Stimulated activated CD4-positive, alpha-beta T cell treated with anti-CD3 and anti-CD28 coated beads, Interleukin-15, amount 100 ng/mL, for 1 hour (primary cell): ENCODE data around the gene NUMA1.

Source experiments
- DNase-seq, 2 donors: peaks; one replicate each; pipeline ENCODE4 v3.0.0-alpha.2; 2020; ENCODE audit warnings: low read depth in 1 of 2, low spot score in 1 of 2

Gene NUMA1

DNA sequence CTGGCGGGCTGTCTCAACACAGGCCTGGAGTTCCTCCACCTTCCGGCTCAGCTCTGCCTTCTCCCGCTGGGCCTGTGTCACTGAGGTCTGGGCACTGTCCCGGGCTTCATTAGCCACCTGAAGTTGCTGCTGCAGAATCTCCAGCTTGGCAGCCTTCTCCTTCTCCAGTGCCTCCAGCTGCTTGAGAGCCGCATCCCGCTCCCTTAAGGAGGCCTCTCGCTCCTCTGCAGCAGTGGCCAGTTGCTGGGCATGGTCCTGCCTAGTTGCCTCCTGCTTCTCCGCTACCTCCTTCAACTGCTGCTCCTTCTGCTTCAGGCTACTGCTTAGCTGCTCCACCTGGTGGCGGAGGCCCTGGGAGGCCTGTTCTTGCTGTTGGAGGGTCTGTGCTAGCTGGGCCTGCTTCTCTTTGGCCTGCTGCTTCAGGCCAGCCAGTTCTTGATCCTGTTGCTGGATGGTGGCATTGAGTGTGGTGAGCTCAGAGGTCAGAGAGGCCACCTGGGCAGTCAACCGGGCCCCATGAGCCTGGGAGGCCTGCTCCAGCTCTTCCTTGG, 64.8 kb downstream of the NUMA1 start:
- no peak for DNase-seq

DNA sequence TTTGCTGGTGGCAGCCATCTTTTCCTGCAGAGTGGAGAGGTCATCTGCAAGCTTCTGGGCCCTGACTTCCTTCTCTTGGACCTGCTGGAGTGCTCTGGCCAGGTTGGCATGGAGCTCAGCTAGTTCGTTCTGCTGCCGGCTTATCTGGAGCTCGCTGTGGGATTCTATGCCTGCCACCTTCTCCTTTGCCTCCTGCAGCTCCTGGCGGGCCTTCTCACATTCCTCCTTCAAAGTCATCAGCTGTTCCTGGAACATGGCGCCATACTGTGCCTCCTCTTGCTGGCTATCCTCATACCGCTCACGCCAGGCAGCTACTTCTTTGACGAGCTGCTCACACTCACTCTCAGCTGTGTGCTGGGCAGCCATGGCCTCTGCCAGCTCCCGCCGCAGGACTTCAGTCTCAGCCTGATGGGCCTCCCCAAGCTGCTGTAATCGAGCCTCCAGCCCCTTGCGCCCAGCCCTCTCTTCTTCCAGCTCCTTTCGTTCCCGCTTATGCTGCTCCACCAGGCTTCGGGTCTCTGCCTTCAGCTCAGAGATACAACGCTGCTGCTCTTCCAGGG, 65.5 kb downstream of the NUMA1 start:
- DNase-seq, result no peak

- no peak for DNase-seq
Observed at GRCh38 chr11:72013765-72014711, 66.3 kb downstream of the NUMA1 start.

DNA sequence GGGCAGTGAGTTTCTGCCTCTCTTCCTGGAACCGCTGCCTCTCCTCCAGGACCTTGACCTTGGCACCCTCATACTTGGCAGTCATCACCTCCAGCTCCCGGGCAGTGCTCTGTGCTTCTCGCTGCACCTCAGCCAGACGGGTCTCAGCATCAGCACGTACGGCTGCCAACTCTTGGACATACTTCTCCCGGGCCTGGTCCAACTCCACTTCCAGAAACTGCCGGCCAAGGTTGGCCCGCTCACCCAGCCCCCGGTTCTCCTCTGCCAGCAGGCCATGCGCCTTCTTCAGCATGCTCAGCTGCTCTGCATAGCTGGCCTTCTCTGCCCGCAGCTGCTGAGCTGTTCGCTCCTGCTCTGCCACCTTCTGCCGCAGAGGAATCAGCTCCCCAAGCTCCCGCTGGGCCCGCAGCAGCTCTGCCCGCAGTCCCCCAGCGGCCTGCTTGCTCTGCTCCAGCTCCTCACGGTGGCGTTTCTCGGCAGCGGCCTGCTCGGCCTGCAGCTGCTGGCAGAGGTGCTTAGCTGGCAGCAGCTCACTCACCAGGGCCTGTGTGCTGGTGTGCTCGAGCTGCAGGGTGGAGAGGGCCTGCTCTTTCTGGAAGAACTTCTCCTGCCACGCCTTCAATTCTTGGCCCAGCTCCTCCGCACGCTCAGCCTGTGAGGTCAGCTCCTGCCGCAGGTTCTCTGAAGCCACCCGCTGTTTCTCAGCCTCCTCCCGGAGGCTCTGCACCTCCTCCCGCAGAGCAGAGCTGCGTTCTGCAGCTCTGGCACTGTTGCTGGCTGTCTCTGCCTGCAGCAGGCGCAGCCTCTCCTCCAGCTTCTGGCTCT, 67.2 kb downstream of the NUMA1 start:
- no peak for DNase-seq

- no peak for DNase-seq
Observed at GRCh38 chr11:72012091-72012630, 68.2 kb downstream of the NUMA1 start.

DNA sequence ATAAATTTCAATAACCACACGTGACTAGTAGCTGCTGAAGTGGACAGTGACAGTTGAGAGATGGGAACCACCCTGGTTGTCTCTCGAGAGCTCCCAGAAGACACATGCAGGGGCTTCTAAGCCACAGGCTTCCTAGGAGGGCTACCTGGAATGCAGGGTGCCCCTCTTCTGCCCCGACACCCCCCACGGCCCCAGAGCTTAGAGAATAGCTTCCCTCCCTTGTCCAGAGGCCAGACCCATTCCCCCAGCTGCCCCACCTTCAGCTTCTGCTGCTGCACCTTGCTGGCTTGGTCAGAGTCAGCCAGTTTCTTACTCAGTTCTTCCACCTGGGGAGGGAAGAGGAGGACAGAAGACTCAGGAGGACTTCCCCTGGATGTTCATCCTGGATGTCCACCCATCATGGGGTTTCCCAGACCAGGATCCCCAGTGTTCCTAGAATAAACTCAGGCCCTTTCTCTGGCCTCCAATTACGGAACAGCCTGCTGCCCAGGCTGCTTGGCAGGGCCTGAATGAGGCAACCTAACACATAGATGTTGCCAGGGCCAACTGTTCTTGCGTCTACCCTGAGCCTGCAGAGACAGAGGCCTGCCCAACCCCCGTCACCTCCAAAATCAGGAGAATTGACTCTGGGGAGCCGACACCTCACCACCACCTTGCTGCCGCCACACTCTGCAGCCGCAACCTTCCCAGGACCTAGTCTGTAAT, 69.7 kb downstream of the NUMA1 start:
- DNase-seq, result no peak

DNA sequence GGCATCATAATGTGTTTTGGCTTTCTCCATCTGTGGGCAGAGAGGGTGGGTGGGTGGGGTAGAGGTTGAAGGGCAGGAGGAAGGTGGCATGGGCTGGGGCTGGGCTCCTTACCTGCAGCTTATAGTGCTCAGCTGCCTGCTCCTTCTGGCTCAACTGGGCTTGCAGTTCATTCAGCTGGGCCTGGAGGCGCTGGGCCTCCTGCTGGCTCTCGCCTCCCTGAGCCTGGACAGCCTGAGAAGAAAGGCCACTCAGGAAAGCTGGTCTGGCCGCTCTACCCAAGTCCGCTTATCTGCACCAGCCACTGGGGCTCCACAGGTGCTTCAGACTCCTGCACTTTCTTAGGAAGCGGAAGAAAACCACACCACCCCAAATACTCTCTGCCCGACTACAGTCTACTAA, 71.2 kb downstream of the NUMA1 start:
- no peak for DNase-seq

DNA sequence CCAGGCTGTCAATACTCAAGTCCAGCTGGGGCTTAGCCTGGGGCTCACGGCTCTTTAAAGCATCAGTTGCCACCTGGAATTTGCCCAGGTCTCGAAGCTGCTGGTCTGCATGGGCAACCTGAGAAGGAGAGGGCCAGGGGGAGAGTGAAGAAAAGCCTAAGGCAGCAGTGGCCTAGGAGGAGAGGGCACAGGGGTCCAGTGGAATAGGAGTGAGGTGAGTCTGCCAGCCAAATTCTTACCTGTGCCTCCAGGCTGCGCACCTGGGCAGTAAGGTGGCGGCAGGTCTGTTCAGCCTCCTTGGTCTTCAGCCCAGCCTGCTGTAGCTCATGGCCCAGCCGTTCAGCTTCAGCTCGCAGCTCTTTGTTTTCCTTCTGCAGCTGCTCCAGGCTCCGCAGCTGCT, 71.6 kb downstream of the NUMA1 start:
- DNase-seq, result no peak

DNA sequence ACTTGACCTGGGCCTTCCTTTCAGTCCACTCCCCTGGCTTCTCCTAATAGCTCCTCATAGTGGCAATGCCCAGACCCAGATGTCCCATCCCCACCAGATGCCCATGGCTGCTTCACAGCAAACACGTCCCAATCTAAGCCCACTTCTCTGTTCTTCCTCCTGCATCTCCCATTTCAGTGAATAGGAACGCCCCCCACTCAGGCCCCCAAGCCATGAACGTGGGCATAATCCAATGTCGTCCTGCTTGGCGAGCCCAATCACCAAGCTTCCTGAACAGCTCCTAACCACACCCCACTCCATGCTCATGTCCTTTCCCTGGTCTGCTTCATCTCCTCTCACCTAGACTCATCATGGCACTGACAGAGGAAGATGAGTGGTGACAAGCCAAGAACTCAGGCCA, 72.8 kb downstream of the NUMA1 start:
- no peak for DNase-seq

DNA sequence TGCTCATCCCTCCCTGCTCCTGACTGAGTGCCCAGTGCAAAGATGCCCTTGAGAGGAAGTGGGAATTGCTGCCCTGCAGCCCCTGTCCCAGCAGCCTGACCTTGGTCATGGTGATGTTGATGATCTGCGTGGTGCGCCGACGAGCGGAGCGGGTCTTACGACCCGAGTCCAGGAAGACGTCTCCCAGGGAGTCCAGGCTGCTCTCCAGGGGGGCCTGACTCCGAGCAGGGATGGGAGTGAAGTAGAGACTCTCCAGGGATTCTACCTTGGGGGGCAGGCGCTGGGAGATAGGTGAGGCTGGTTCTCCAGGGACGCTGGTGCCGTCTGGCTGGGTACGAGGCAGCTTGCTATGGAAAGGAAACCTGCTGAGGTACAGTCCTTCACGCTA, 73.3 kb downstream of the NUMA1 start:
- DNase-seq, result no peak

- DNase-seq, result no peak
Observed at GRCh38 chr11:72006309-72007088, 73.8 kb downstream of the NUMA1 start.

DNA sequence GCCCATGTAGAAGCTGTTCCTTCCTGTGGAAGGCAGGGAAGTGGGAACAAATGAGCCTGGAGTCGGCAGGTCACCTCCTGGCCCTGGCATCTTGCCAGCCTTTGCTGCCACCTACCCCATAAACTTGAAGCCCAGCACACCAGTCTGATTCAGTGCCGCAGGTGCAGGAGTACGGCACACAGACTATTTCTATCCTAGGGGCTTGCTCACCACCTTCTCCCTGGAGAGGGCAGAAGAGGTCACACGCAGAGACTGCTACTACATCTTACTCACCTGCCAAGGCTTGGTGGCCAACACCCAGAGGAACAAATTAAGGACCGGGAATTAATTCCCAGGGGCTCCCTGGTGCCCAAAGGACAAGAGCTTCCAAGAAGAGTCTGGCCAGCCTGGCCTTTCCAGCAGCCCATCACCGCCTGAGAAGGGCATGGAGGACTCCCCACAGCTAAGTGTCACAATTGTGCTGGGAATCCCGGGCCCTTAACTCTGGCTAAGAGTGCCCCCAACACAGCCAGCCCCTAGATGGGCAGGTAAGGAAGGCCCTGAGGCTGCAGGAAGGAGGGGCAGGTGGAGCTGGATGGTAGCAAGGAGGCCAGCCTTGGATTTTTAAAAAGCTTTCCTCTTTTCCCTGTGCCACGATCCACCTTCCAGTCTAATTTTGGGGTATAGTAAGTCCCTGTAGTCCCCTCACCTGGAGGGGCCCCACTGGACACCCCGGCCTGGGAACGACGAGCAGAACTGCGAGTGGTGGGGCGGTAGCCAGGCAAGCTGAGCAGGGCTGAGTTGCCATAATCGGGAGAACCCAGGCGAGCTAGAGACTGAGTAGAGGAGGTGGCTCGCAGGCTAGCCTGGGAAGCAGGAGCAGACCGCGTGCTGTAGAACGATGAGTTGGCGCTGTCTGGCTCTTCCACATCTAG, 74.7 kb downstream of the NUMA1 start:
- no peak for DNase-seq

DNA sequence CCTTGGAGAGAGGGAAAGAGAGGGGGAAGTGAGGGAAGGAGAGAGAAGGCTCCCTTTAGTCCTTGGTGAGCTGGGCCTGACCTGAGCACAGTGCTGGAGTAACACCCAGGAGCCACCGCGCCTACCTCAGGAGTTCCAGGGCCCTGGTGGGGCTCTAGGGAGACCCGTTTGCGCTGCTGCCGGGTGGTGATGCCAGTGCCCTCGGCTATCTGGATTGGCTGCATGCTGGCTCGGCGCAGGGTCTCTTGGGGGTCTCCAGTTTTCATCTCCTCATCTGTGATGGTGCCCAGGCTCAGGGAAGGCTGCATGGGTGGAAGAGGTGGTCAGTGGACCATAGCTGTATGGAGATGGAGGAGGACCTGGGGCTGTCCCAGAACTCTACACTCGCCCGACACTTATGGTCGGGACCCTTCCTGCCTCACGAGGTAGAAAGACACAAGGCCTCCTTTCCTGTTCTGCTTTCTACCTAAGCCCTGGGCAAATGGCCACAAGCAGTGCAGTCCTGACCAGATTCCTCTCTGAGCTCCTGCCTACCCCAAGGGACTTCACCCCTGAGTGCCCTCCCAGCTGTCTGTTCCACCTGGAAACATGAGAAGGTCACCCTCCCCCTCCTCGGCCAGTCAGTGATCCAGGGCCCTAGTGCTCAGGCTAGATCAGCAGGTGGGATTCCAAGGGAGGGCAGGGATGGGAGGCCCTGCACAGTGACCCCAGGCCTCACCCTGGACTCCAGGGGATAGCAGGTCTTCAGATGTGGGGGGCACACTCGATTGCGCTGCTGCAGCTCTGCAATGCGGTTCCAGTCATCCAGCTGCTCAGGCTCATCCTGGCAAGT, 75.6 kb downstream of the NUMA1 start:
- no peak for DNase-seq

DNA sequence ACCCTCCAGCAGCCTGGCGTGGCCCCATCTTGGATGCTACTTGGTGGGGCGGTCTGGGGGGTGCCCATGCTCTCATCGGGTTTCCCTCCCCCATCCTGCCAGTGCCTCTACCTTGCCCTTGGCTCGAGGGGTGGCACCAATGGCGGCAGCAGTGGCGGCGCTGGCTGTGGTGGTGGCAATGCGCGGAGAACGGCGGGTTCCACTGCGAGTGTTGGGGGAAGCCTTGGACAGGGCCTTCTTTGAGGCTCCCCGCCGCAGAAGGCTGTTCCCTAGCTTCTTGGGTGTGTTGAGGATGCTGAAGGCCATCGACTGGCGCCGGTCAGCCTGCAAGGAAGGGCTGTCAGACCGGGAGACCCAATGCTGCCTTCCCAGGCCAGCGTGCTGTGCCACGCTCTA, 76.6 kb downstream of the NUMA1 start:
- no peak for DNase-seq

DNA sequence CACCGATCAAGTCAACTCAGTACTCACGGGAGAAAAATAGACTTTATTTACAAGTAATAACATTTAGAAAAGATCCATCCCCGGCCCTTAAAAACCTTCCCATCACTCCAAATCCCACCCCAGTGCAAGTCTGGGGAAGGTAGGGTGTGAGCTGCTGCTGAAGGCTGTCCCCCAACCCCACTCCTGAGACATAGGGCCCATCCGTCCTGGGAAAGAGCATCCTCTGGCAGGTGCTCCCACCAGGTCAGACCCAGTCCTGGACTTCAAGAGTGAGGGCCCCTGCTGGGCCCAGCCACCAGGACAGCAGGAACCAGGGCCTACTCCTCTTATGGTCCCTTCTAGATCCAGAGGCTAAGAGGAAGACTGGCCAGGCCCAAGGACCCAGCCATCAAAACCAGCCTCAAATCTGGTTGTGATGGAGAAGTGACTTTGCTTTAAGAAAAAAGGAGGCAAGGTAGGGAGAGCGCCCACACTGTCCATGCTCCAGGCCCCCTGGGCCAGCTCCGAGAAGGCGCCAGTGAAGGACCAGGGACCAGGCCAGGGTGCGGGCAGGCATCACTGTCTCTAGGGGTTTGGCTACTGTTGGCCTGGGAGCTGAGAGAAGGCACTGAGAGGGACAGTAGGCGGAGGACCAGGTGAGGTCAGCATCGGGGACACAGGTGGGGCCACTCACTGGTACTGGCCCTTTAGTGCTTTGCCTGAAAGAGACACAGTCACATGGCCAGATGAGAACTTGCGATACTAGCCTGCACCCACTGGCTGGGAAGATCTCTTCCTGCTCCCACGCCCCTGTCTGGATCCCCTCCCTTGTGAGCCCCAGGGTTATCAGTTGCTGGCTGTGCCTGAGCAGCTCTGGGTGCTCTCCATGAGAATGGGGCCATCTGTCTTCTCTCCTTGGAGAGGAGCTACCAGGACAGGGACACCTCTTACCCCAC, 77.2 kb downstream of the NUMA1 start:
- no peak for DNase-seq

DNA sequence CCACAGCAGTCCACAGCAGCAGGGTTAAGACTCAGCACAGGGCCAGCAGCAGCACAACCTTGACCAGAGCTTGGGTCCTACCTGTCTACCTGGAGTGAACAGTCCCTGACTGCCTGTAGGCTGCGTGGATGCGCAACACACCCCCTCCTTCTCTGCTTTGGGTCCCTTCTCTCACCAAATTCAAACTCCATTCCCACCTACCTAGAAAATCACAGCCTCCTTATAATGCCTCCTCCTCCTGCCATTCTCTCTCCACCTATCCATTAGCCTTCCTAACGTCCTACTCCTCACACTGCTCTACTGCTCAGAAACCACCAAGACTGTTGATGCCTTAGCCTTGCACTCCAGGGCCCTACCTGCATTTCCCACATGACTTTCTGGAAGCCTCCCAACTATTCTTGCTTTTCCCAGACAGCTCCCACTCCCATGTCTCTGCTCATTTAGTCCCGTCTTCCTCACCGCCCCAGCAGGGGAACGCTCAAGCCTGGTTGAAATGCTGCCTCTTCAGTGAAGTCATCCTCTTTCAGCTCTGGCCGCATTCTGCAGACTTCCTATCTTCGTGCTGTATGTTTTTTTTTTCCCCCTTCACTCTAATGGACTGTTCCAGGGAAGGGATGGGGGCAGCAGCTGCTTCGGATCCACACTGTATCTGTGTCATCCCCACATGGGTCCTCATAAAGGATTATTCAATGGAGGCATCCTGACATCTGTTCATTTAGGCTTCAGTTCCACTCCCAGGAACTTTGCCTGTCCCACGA, 78.3 kb downstream of the NUMA1 start:
- no peak for DNase-seq
